Measurements from ENCODE around the gene ZBTB34. TPM values are rescaled to one million over a fixed set of nuclear protein-coding genes. Genes with fewer than 3 reads are reported as not detected.
A peak's percentile ranks its signal among the peaks of the same experiment; 100 is the strongest.

The ZBTB34 gene
- total RNA-seq, 1 experiment from 2014 or later = 15.8 TPM

- Histone ChIP-seq H4K20me1 (ENCODE audit: control insufficient read depth, insufficient read depth, insufficient read length) (no peaks in the 10 kb centered on the region), H2BK120ac (ENCODE audit: low read depth, low read length, poor library complexity, severe bottlenecking) (no peak overlapping the region), H2BK20ac (ENCODE audit: low read depth, low read length, poor library complexity, severe bottlenecking) (no peak overlapping the region), H2AFZ (ENCODE audit: low read length) (no peak overlapping the region), H3K4me1 (ENCODE audit: insufficient read depth, low read length) (no peaks in the 10 kb centered on the region; the same call in 1 of the 2 replicates), H4K91ac (ENCODE audit: insufficient read length, low read depth, low read length) (no peak overlapping the region), H3K4ac (ENCODE audit: low read depth, low read length) (no peak overlapping the region), H3K79me1 (ENCODE audit: insufficient read depth, low read depth, low read length, poor library complexity, severe bottlenecking) (no peaks in the 10 kb centered on the region), H3K79me2 (ENCODE audit: insufficient read depth, low read length) (peaks cover 5% of the 10 kb centered on the region; the same call in 1 of the 2 replicates), H2BK5ac (ENCODE audit: insufficient read length, low read length) (no peak overlapping the region), H2BK12ac (ENCODE audit: insufficient read length, low read depth, low read length) (no peak overlapping the region), H4K8ac (replicated peaks; ENCODE audit: insufficient read length, low read depth, low read length) (no peak overlapping the region), H3K9ac (ENCODE audit: extremely low read depth, insufficient read length, low read length) (peak overlapping the region; percentile 23), H3K14ac (ENCODE audit: insufficient read depth, low read length) (no peak overlapping the region; the same call in 1 of the 2 replicates), H4K5ac (ENCODE audit: insufficient read length, low read depth, low read length) (no peak overlapping the region), H3K4me2 (ENCODE audit: insufficient read depth, insufficient read length, low read length) (peak overlapping the region; percentile 89), H2AK5ac (ENCODE audit: insufficient read length, low read length) (no peak overlapping the region), H3K9me3 (ENCODE audit: control insufficient read depth, low read depth, low read length) (no peaks in the 10 kb centered on the region), H3K18ac (ENCODE audit: insufficient read length, low read depth, low read length) (no peak overlapping the region), H3K23me2 (ENCODE audit: insufficient read length, low read depth, low read length, poor library complexity, severe bottlenecking) (peaks cover 12% of the 10 kb centered on the region), H3K27ac (ENCODE audit: insufficient read length, low read depth, low read length) (no peak overlapping the region), H2BK15ac (ENCODE audit: low read depth, low read length) (no peak overlapping the region), H3K56ac (ENCODE audit: insufficient read length, low read depth, low read length) (no peak overlapping the region), H3K23ac (ENCODE audit: insufficient read length, low read depth, low read length) (no peak overlapping the region), H3K27me3 (ENCODE audit: insufficient read depth, low read length) (no peaks in the 10 kb centered on the region), H3T11ph (ENCODE audit: low read length) (no peak overlapping the region)
- Mint-ChIP-seq H3K4me1 (peaks cover 28 to 38% of the 10 kb centered on the region in 2 experiments), H3K27ac (peak overlapping the region in 1 of 3 experiments; percentile 62; a peak in 2 of 7 replicates), H3K4me3 (peak overlapping the region; percentile 81 to 87), H3K36me3 (ENCODE audit: insufficient read depth in 1 of 3, low read depth in 3 of 3) (peaks cover 0 to 16% (median 10%) of the 10 kb centered on the region in 3 experiments; a peak in 5 of 7 replicates), H3K9me3 (no peaks in the 10 kb centered on the region), H3K27me3 (ENCODE audit: low read depth) (peaks cover 18% of the 10 kb centered on the region)
- no peak for TF ChIP-seq CTCF (conservative IDR thresholded peaks at IDR 0.05)
- no CpG with 5 or more reads among the region's 71 CpGs for WGBS (ENCODE audit: extremely low coverage, insufficient read length, low lambda C conversion rate)
- no peak for DNase-seq
Observed at GRCh38 chr9:126860757-126861466, 473 bp downstream of the ZBTB34 start.
